ENCODE data around the gene CLDN8.

Gene CLDN8

DNA sequence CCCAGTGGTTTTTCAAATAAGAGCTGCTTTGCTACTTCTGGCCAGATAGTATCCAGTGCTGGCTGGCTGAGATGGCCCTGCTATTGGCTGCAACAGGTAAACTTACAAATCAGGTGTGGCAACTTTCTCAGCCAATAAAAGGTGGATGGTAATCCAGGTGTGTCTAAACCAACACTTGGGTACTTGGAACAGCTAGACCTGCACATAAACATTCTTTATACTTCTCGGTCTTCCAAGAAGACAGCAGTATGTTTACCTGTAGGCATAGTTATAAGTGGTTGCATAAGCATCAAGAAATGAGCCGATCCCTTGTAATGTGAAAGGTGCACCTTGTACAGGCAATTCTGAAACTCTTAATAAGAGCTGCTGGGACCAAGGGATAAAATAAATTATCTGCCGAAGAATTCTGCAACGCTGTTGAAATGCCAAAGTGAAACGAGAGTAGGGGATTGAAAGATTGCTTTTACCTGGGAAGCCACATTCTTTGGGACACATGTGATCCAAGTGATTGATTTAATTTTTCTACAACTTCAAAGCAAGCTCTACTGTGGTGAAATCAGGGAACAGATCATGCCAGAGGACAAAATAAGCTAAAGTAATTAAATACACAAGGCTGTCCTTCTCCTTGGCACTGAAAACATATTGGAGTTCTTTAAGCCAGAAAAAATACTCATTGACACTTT is at the start of gene CLDN8:
Gene CLDN8 (minus strand): TSS at position 57 of the 683 bp plus-strand sequence. CDS start 172 bp downstream, outside the sequence.
- no peak for DNase-seq

DNA sequence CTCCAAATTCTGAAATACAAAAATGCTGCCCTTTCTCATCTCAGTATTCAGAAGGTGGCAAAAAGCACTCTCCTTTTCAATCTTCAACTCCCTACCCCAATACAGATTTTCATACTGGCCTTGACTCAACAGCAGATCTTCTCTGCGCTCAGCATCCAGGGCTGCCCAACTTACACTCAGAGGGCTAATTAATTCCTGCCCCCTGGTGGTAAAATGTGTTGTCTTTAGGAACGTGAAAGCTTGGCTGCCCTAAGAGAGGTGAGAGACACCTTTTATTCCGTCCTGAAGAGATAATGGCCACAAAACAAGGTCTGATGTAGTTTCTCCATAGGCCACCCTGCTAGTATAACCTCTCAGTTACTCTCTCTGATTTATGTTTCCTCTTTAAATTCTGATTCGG is 41.9 kb upstream of the CLDN8 start:
- no peak for DNase-seq

DNA sequence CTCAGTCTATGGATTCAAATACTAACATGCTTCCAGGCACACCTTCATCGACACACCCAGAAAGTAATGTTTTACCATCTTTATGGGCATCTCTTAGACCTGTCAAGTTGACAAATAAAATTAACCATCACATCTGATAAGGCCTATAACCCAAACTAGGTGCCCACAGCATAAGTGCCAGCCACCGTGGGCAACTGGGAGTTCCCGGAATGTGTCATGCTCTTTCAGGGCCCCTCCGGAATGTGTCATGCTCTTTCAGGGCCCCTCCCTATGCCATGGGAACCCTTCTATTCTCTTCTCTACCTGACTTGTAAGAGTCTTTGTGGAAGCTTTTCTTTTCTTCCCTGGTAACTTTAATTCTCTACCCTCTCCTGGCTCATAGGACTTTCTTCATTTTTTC is 40.2 kb upstream of the CLDN8 start:
- peak in 1 of 3 donors; percentile 1 for DNase-seq

DNA sequence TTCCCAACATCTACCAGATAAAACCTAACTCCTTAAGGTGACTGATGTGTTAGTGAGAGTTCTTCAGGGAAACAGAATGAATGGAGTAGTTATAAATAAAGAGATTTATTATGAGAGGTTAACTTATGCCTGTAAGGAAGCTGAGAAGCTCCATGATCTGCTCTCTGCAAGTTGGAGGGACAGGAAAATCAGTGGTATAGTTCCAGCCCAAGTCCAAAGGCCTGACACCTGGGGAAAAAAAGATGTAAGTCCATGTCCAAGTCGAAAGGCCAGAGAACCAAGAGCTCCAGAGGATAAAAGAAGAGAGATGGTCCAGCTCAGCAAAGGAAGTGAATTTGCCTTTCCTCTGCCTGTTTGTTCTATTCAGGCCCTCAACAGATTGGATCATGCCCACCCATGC is 39.8 kb upstream of the CLDN8 start:
- no peak for DNase-seq

DNA sequence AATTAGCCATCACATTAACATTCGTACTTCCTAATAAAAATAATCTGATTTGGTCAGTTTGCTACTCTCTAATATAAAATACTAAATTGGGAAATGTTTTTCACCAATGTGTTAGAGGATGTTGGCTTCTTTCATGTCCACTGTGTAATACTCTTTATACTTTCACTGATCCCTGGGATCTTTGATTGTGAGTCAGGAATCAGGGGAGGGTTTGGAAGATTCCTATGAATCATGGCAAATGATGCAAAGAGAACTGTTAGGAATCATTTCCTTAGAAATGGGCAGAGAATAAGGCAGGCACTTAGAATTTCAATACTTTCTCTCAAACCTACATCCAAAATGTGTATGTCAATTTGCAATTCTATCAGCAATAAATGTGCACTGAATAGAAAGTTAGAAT is 35.9 kb upstream of the CLDN8 start:
- DNase-seq: no peak

DNA sequence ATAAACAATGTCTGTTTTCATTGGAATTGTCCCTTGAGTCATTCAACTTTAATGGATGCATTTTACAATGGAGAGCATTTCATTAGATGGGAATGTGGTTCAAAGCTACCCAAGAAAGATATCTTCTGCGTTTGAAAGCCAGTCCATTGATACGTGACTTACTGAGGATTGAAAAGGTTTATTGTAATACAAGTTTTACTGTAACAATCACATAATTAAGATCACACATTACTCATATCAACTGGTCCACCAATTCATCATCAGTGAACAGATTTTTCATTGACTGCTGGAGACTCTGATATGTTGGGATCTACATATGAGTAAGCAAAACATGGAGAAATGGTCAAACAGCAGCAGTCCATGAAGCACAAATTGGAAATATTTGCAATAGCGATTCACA is 34.0 kb upstream of the CLDN8 start:
- DNase-seq: no peak

DNA sequence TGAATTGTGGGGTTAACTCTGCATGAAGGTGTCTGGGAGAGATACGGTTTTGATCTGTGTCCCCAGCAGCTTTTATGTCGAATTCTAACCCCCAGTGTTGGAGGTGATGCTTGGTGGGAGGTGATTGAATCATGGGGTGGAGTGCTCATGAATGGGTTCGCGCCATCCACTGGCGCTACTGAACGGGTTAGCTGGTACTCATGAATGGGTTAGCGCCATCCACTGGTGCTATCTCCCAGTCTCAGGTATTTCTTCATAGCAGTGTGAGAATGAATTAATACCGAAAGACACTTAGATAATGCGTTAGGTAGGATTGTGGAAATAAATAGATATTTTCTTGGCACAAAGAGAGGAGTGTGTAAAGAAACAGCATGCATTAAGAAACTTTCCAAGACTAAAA is 32.9 kb upstream of the CLDN8 start:
- DNase-seq: no peak

DNA sequence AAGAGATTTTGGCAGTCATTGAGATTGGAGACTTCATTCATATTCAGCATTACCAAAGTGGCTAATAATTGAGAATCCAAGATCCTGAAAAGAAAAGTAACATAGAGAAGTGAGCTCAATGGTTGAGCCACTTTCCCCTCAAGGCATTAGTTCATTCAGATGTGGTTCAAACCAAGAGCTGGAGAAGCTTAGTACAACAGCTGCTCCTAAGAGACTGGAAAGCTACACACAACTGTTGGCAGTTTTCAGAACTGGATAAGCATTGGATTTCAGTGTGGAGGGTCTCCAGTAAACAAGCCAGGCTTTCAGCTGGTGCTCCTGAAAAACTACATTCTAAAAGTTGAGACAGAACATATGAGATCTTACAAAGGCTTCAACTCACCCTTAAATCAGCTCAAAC is 29.2 kb upstream of the CLDN8 start:
- DNase-seq: no peak

DNA sequence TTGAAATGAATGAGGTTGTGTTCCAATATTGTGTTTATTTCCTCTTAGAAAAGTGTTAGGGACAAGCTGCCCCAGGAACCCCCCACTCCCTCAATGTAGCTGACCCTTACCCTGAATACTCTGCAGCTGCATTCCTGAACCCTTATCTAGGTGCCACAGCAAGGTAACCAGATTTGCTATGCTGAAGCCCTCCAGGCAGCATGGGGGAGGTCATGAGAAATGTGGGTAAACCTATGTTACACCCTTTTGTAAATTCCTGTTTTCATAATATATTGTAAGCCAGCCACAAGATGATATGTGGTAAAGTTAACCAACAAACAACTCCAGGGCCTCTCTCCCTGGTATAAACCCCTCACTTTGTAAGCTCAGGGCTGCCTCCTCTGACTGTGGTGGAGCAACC is 27.8 kb upstream of the CLDN8 start:
- no peak for DNase-seq

DNA sequence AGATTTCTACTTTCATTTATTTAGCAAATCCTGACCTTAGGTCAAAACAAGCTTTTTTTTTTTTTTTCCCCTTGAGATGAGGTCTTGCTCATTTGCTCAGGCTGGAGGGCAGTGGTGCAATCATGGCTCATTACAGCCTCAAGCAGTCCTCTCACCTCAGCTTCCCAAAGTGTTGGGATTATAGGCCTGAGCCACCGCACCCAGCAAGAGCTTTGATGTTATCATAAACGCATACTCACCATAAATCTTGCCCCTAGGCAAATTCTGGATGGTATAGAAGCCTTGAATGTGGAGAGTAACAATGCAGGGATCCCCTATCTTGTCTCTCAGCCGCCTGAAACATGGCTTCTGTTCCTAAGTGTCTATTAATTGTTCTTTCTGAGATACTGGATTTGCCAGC is 24.8 kb upstream of the CLDN8 start:
- no peak for DNase-seq

DNA sequence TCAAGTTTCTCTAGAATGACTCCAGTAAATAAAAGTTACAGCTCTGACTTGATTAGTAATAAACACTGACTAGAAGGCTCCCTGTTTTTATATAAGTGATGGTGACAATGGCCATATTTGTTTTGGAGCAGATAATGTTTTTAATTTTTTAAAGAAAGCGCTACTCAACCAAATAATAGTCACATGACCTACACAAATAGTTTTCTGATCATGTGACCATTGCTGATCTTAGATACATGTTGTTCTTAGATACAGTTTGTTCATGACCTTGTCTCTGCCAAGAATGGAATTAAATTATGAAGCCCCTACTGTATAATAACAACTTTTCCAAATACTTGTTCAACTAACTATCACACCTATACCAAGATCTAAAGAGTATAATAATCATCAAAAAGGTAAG is 22.3 kb upstream of the CLDN8 start:
- no peak for DNase-seq

DNA sequence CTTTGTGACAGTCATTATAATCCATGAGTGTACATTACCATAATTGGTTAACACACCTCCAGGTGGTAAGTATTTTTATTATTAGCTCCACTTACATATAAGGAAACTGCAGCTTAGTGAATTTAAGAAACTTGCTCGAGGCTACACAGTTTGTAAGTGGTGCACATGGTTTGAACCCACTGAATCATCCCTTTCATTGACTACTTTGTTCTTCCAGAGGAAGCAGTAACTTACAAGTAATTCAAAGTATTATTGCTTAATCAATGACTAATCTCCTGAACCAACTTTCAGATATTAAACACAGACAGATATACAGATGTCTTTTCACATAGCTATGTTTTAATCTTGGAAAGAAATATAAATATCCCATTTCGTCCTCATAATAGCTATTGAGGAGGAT is 18.7 kb upstream of the CLDN8 start:
- no peak for DNase-seq

DNA sequence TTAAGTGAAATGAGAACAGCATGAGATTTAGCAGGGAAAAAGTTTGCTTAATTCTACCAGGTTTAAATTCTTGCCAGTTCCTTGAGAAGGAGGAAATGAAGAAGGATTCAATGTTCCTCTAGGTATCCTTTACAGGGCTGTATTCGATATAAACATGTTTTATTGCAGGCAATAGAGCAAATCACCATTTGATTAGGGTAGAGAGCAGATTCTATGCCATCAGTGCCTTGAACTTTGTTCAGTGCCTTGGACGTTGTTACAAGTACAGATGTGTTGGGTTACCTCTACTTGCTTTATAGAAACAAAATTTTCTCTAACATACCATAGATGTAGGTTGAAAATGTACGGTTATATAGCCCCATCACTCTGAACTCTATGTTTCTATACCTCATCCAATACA is 18.2 kb upstream of the CLDN8 start:
- no peak for DNase-seq

DNA sequence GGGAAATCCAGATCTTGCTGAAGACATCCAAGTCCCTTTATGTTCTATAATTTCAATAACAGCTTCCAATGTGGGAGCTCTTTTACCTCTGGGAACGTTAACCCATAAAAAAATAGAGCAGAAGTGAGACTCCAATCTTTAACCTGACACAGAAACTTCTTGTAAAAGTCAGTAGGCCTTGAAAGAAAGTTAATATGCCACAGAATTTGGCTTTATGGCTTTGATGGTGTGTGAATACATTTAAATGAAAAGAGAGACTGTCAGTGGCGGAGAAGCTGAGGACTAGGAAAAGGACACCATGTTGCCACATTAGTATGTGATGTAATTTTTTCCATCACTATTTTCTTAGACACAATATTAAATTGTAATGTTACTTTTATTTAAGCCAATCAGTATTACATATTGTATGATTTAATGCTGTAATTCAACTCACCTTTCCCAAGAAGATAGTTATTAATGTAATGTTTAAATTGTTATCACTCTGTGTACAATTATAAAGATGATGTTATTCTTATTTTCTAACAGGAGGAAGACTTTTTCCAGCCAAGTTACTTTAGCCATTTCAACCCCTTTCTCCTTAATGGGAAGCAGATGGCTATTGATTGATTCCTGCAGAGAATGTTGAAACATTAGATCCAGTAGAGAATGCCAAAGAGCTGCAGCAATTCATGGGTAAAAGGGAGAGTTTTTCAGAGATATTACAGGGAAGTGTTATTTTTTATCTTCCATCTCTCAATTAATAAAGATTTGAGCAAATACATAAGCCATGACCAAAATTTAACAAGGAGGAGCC is 17.5 kb upstream of the CLDN8 start:
- no peak for DNase-seq

DNA sequence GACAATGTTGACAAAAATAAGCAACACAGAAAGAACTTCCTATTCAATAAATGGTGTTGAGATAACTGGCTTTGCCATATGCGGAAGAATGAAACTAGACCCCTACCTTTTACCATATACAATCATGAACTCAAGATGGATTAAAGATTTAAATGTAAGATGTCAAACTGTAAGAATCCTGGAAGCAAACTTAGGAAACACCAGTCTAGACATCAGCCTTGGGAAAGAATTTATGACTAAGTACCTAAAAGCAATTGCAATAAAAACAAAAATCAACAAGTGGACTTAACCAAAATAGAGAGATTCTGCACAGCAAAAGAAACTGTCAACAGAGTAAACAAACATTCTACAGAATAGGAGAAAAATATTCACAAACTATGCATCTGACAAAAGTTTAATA is 16.1 kb upstream of the CLDN8 start:
- no peak for DNase-seq

DNA sequence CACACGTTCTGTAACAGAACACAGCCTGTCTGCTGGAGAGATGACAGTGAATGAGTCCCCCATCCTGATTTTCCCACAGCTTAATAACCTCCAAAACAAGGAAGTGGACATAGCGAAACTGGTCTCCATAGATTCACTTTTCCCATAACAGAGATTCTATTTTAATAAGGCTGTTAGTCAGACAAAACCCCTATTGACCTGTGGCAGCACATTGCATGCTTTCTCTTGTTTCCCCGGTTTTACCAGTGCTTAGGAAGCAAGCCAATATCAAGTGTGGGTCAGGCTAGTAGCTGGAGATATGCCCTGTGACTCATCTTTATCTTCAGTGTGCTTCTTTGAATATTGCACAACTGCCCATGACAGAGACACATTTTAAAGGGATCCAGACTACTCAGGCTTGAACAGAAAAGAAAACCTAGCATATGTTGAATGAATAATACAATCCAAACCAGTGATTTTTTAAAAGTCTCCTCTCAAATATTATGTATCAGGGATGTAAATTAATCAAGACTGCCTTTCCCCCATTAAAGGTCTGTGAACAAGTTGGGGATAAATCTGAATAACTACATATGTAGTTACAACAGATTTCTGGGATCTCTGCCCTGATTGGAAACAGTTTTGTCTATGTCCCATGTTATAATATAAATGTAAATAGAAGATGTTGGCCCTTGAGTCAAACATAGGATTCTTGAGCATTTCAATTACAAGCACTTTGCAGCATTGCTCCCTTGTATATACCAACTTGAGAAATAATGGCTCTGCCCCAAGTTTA is 11.9 kb upstream of the CLDN8 start:
- DNase-seq: peak in 2 of 3 donors; percentile 1 to 22

DNA sequence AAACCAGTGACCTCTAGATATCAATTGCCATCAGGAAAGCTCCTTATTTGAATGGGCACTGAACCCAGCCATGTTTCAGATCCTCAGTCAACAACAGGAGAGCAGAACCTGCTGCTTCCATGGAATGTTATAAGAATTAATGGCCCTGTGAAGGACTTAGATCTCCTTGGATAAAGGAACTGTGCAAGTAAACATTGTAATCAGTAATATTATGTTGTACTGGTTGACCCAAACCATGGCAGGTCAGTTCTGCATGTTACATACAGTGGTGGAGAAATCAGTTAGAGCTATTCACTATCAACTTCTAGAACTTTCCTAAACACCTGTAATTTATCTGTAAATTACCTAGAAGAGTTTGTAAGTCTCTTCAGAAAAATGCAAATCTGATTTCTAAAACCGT is 11.2 kb upstream of the CLDN8 start:
- no peak for DNase-seq

DNA sequence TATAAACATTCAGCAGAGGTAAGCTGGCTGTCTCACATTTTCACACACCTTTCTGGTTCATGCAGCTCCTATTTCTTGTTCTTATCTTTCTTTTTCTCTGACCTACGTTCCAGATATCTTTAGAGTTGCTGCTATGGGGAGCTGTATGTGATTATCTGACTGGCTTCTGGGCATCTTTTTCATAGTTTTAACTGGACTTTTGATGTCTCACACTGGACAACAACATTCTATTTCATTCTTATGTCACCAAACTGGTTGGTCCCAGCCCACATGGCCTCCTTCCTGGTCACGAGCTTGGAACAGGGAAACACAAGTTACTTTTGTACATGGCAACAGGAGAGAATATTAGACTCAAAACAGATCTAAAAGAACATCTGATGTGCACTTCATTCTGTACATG is 7.7 kb upstream of the CLDN8 start:
- DNase-seq: no peak

DNA sequence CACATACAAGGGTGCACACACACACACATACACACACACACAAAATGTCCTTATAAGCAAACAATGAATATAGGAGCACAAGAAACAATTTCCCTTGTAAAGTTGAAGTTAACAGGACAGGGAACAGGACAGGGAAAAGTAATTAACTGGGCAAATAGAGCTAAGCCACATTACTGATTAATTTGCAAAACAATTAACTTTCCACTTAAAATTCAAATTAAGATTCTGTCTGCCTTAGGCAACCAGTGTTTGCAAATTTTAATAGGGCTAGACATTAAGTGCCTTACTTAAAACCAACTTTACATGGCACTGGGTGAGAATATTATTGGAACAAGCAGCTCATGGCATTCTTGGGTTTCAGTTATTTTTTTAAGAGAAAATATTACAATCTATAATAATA is 6.8 kb upstream of the CLDN8 start:
- DNase-seq: no peak

DNA sequence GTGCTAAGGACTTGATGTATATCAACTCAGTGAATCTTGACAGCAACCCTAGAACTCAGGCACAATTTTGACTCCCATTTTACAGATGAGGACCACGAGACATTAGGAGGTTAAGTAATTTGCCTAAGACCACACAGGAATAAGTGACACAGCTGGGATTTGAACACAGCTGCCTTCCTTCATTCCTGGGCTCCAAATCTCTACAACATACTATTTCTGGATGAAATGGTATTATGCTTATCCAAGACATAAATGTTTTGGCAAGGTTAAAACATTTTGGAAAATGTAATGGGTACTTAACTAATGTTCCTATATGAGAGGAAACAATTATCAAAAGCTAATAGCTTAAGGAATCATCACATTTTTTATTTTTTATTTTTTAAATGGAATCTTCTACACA is 4.8 kb downstream of the CLDN8 start:
- DNase-seq: no peak

DNA sequence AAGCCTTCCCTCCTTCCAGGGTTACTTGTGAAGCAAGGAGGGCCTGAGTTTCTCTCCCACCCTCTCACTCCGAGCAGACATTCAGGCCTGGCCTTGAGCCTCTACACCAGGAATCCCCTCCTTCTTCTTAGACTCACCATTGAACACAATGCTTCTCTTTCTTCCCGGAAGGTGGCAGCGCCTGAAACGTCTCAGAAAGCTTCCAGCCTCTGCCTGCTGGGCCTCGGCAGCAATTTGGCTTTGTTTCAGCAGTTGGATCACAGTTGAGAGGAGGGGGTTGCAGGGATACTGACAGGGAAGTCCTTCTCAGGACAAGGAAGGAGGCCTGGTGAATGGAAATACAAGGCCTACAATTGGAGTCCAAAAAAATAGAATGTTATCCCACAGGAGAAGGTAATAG is 6.3 kb downstream of the CLDN8 start:
- DNase-seq: no peak

DNA sequence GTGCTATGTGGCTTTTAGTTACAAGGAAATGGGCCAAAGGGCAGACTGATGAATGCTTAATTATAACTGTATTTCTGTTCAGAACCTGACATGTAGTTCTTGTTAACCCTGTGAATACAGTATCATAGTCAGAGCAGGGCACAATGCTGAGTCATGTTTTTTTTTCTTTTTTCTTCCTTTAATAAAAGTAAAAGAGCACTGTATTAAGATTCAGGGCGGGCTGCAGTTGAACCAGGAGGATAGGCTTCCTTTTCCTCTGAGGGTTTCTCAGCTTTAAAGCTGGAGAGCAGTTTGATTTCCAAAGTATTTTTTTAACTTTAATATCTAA is 8.7 kb downstream of the CLDN8 start:
- DNase-seq: no peak

DNA sequence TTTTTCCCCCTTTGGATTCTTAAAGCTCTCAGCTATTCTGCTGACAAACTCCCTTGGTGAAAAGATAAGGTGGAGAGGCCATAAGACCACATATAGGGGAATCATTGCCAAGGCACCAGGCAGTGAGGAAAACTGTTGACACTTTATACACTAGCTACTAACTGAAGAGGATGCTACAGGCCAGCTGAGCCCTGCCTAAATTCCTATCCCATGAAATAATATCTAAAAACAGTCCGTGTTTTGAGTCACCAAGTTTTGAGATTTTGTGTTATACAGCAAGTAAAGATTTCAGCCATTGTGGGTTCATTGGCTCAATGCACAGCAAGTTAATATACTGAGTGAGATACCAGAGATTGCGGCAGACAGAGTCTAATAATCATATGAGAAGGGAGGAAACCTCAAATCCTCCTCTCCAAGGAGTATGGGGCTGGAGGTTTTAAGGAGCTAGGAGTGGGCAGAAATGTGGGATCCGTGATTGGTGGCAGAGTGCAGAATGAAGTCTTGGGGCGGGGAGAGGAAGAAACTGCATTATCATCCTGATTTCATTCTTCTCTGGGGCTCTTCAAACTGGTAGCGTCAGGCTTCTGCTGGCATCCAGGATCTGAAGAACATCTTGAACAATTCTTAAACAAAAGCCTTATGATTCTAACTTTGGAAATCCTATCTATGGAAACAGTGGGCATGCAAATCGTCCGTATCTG is 9.2 kb downstream of the CLDN8 start:
- DNase-seq: no peak

DNA sequence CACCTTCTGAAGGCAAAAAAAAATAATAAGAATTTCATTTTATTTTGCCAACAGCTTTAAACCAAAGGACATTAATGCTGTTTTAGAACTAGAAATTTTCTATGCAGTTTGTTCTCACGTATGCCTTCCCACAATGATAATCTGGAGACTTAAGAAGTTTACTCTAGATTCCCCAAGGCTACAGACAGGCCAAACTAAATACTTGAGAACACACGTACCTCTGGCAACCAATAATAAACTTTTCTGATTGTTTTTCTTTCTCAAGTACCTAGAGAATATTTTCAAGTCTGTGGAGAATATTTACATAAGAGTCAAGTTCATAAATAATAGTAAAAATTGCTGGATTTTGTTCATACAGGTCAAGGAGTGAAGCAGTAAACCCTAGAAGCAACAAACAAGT is 15.9 kb downstream of the CLDN8 start:
- DNase-seq: no peak

Measured in suppressor macrophage treated with lipopolysaccharide for 1 hour (primary cell).